ENCODE measurements around the gene SCARB1.

SCARB1 gene

DNA sequence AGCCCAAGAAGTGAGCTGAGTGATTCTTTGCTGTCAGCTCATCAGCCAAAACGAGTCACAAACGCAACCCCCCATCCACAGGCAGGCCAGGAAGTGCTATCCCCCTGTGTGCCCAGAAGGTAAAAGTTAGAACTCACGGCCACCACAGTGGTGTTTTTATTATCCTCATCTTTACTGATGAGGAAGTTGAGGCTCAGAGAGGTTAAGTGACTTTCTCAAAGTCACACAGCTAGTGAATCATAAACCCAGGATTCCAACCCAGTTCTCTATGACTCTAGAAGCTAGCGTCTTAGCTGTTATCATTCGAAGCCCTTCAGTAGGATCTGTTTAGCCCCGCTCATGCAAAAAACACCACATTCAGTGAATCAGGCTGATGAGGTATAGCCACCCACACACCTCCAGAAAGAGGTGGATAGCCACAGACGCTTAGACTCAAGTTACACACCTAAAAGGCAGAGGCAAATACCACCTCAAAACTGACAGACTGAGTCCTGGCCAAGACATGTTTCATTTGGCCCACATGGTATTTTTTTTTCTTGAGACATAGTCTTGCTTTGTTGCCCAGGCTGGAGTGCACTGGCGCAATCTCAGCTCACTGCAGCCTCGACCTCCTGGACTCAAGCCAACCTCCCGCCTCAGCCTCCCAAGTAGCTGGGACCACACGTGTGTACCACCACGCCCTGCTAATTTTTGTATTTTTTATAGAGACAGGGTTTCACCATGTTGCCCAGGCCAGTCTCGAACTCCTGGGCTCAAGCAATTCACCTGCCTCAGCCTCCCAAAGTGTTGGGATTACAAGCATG lies 100.7 kb downstream of the SCARB1 start:
- DNase-seq (ENCODE audit: low read depth in 4 of 4, low spot score in 1 of 4) = no peak

DNA sequence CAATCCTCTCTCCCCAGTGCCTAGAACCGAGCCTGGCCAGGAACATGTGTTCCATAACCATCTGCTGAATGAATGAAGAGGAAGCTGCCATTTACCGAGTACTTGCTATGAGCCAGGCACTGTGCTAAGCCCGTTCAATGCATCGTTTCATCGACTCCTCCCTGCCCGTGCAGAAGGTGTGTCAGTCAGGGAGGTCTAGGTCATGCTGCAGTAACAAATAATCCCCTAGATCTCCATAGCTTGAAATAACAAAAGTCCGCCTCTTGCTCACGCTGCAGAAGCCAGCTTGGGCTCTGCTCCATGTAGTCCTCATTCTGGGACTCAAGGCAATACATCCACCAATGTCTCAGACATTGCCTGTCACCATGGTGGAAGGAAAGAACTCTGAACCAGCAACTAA lies 101.3 kb downstream of the SCARB1 start:
- DNase-seq (ENCODE audit: low read depth in 4 of 4, low spot score in 1 of 4) = no peak

DNA sequence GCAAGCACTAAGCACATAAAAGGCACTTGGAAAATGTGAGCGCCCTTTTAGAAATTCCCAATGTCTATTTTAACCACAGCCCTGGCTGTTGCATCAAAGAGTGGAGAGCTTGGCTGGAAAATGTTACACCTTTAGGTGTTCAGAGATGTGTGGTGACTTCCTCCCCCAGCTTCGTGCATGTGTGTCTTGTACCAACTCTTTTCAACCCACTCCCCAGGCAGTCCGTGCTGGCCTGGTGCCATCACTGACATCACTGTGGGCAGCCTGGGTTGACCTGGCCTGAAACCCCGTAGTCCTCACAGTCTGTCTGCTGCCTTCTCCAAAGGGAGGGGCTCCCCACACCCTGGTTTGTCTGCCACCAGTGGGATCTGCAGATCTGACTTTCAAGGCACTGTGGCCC lies 101.8 kb downstream of the SCARB1 start:
- DNase-seq (ENCODE audit: low read depth in 4 of 4, low spot score in 1 of 4) = no peak

DNA sequence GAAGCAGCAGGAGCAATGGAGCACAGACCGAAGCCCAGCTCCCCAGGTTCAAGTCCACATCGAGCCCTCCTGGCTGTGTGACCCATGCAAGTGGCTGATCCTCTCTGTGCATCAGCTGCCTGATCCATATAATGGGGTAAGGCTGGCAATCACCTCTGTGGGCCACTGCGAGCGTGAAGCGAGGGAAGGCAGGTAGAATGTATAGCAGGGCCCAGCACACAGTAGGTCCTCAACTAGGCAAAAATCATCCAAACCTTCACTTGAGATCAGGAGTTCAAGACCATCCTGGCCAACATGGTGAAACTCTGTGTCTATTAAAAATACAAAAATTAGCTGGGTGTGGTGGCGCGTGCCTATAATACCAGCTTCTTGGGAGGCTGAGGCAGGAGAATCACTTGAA lies 102.6 kb downstream of the SCARB1 start:
- no peak for DNase-seq (ENCODE audit: low read depth in 4 of 4, low spot score in 1 of 4)

DNA sequence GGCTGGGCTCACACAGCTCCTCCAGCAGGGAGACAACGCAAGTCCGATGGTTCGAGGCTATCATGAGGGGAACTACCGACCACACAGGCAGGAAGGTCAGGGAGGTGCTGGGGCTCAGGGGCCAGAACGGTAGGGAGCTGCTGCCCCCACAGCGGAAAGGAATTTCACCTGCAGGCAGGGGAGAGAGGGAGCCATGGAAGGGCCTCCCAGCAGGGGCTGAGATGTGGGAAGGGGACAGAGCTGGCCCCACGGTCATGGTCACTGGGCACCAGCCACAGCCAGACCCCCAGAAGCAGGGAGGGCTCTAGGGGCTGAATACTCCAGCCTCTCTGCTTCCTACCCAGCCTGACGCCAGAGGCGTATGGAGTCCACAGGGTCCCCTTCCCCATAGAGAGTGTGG lies 103.1 kb downstream of the SCARB1 start:
- no peak for DNase-seq (ENCODE audit: low read depth in 4 of 4, low spot score in 1 of 4)

DNA sequence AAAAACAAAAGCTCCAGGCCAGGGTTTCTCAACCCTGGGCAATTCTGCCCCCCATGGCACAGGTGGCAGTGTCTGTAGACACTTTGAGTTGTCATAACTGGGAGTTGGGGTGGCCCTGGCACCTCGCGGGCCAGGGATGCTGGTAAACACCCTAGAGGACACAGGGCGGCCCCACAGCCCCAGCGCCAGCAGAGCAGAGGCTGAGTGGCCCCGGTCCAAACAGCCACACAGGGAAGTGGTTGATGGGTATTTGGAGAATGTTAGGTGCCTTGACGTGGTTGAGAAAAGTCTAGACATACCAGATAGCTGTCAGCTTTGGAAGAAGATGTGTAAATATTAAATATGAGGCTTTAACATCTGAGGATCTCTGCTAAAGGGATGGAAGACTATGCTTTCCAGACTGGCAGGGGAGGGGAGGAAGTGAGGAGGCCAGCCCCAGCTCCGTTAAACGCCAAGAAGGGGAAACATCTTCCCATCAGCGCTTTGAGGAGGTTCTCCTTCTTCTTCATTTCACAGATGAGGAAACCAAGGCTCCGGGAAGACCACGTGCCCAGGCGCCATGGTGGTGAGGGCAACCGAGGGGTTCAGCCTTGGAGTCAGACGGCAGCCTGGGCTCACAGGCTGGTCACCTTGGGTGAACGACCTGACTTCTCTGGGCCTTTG lies 103.7 kb downstream of the SCARB1 start:
- DNase-seq (ENCODE audit: low read depth in 4 of 4, low spot score in 1 of 4) = no peak

DNA sequence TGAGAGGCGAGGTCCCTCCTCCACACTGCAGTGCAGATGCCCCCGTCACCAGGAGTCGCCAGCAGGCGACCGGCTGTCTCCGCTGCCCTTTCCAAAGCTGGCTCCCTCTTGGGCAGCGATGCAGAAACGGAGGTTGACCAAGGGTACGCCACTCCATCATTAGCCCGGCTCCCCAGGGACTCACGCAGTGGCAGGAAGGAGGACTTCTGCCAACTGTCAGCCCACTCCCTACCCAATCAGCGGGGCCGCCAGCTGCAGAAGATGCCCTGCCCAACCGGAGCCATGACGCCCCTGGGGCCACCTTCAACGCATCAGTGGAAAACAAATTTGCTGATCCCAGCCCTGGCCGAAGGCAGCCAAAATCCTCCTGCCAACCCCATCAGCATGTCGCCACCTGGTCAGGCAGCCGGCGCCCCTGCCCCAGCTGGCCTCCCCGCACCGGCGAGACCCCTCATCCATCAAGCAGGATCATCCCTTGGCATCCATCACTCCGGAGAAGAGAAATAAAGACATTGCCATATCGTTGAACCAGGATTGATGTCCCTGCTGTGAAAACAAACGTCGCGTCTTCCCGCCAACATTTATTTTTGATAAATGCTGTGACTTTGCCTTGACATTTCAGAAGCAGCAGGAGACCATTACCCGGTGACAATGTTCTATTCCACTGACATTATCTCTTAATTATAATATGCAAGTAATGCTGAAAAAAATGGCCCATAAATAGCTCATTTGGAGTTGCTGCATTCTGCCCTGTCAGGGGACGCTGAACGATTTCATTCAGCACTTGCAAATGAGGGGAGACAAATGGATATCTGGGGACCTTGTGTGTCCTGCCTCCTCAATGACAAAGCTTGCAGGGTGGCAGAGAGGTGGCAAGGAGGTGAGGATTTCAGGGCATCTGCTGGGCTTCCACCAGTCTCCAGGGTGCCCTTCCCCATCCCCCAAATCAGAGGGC lies 105.1 kb downstream of the SCARB1 start:
- no peak for DNase-seq (ENCODE audit: low read depth in 4 of 4, low spot score in 1 of 4)

DNA sequence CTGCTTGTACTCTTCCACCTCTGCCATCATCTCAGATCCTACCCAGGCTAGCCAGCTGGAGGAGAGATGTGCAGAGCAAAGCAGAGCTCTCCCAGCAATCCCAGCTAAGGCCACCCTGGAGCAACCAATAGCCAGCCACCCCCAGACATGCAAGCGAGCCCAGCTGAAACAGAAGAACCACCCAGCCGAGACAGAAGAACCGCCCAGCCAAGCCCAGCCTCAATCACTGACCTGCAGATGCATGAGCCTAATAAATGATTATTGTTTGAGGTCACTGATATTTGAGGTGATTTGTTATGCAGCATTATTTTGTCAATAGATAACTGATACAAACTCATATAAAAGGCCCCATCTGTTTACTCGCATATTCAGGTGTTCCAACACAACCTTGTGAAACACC lies 106.3 kb downstream of the SCARB1 start:
- DNase-seq (ENCODE audit: low read depth in 4 of 4, low spot score in 1 of 4) = no peak

DNA sequence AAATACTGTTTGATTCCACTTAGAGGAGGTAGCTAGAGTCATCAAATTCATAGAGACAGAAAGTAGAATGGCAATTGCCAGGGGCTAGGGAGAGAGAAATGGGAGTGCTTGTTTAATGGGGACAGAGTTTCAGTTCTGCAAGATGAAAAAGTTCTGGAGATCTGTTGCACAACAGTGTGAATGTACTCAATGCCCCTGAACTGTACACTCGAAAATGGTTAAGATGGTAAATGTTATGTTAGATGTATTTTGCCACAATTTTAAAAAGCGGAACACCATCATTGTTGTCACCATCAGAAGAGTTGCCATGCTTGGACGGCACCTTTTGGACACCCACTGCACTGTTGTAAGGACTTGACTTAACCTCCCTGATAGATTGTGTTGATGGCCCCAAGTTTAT lies 106.9 kb downstream of the SCARB1 start:
- no peak for DNase-seq (ENCODE audit: low read depth in 4 of 4, low spot score in 1 of 4)

DNA sequence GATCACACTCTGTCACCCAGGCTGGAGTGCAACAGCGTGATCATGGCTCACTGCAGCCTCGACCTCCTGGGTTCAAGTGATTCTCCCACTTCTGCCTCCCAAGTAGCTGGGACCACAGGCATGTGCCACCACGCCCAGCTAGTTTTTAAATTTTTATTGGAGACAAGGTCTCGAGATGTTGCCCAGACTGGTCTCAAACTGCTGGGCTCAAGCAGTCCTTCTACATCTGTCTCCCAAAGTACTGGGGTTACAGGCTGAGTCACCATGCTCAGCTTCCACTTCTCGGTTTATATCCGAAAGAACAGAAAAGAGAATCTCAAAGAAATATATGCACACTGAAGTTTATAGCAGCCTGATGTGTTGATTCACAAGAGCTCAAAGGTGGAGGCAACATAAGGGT lies 107.5 kb downstream of the SCARB1 start:
- DNase-seq (ENCODE audit: low read depth in 4 of 4, low spot score in 1 of 4) = no peak

DNA sequence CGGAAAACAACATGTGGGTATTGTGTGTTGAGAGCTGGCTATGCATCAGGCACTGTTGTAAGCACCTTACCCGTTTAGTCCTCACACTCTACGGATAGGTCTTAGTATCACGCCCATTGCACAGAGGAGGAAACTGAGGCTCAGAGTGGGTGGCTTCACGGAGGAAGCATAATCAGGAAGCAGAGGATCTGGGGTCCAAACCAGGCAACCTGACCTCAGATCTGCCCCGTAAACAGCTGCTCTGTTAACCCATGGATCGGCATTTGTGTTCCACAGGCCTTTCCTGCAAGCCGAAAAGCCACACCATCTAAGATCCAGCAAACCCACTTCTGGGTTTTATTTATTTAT lies 107.9 kb downstream of the SCARB1 start:
- no peak for DNase-seq (ENCODE audit: low read depth in 4 of 4, low spot score in 1 of 4)

DNA sequence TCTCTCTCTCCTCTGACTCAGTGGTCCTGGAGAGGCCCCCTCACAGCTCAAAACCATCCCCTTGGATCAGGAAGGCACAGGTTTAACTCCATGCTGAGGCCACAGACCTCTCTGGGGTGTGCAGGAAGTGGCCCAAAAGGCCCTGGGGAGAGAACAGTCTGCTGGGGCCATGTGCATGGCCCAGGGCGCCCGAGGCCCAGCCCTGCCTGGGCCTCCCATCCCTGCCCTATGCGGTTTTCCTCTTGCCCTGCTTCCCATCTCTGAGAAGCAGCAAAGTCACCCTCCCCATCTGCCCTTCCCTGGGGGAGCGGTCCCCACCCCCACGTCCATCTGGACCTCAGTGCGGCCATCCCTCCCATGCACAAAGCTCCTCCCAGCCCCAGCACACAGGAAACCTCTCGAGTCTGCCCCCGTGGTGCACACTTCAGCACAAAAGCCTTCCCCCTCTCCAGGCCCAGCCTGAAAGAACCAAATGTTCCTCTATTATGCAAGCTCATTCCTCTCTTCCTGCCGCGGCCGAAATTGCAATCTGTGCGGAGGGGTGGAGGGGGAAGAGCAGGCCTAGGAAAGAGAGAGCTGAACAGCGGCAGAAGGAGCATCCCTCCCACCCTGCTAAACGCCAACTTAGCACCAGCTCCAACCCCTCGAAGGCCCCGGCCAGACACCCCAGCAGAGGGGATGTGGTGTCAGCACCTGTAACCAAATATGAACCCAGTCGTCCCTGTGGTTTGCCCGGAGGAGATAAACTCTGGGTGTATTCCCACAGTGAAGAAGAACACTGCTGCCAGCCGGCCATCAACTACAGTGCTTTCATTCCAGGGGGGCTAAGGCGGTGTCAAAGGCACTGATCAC lies 108.5 kb downstream of the SCARB1 start:
- DNase-seq (ENCODE audit: low read depth in 4 of 4, low spot score in 1 of 4) = no peak

DNA sequence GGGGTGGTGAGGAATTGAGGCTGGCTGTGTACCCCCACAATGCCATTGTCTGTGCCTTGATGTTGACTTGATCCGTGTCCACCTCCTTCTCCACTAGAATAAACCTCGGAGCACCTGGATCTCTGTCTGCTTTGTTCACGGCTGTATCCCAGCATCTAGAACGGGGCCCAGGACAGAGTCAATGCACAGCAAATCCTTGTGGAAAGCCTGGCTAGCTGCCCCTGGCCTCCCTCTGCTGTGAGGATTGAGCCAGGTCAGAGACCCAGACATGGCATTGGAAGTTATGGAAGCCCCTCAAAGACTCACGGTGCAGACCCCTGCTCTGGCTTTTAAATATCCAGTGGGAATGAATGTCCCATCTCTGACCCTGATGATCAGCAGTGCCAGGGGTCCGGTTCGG lies 109.2 kb downstream of the SCARB1 start:
- DNase-seq (ENCODE audit: low read depth in 4 of 4, low spot score in 1 of 4) = no peak

DNA sequence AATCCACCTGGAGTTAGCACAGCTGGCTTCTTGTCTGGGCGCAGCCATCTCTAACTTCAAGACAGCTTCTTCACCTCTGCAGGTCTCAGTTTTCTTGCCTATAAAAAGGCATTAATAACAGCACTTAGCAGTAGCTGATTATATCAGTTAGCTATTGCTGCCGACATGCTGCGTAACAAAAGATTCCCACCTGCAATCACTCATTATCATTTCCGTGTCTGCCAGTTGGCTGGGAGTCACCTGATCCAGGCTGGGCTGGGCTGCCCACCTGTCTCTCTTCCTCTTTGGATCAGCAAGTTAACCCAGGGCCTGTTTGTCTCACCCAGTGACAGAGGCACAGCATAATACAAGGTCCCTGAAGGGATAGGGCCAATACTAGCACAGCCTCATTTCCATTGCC lies 109.7 kb downstream of the SCARB1 start:
- DNase-seq (ENCODE audit: low read depth in 4 of 4, low spot score in 1 of 4) = no peak

DNA sequence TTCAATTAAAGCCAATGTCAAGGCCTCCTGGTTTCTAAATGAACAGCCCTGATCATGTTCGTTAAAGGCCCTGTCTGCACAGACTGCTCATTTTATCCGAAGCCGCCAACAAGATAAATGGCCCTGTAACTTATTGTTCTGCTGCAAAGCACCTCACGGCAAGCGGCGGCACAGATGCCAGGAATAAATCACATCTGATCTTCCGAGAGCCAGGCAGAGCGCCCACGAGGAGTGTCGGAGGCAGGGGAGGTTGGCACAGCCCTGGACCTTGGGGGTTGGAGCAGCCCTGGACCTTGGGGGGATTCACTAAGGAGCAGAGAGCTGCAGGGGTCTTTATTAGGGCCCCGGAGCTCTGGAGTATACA lies 110.5 kb downstream of the SCARB1 start:
- DNase-seq (ENCODE audit: low read depth in 4 of 4, low spot score in 1 of 4) = no peak

DNA sequence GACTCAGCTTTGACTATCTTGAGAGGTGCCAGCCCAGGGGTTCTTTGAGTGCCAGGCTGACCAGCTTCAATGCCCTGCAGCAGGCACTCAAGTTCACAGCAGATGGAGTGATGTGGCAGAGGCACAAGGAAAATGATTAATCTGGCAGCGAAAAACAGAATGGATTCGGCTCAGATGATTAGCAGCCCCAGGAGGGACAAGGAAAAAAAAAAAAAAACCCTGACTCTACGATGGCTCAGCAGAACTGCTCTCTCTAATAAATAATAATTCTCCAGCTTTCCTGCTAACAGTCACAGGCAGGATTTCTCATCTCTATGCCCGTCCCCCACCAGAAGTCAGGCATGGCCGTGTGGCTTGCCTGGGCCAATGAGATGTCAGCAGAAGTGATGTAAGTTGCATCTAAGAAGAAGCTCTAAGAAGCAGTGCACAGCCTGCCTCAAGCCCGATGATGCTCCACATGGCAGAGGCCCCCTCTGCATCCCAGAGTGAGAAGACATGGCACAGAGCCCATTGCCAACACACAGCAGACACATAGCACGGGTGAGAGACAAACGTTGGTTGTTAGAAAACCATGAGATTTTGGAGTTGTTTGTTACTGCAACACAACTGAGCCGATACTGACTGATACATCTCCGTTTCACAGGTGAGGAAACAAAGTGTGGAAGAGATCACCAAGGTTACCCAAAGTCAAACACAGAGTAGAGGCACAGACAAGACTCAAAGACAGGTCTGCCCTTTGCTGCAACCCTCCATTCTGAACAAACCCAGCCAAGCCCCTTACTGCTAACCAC lies 111.0 kb downstream of the SCARB1 start:
- DNase-seq (ENCODE audit: low read depth in 4 of 4, low spot score in 1 of 4) = no peak

DNA sequence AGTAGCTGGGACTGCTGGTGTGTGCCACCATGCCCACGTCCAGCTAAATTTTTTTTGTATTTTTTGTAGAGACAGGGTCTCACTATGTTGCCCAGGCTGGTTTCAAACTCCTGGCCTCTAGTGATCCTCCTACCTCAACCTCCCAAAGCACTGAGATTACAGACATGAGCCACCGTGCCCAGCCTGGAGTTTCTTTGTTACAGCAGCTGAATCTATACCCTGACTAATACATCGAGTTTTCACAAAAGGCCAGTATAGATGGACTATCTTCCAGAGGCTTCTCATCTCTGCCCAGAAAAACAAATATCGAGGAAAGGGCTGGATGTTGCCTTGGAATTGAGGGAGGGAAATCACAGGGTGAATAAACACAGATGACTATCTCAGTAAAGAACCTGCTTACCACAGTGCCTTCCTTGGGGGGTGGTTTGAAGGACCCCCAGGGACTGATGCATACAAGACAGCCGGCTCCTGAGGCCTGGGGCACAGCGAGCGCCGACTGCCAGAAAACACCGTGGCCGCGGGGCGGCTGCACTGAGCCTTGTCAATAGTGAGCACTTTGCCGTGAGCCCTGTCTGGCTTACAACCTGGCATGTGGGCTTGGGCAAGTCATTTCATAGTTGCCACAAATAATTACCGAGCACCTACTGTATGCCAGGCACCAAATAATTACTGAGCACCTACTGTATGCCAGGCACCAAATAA lies 111.9 kb downstream of the SCARB1 start:
- no peak for DNase-seq (ENCODE audit: low read depth in 4 of 4, low spot score in 1 of 4)

DNA sequence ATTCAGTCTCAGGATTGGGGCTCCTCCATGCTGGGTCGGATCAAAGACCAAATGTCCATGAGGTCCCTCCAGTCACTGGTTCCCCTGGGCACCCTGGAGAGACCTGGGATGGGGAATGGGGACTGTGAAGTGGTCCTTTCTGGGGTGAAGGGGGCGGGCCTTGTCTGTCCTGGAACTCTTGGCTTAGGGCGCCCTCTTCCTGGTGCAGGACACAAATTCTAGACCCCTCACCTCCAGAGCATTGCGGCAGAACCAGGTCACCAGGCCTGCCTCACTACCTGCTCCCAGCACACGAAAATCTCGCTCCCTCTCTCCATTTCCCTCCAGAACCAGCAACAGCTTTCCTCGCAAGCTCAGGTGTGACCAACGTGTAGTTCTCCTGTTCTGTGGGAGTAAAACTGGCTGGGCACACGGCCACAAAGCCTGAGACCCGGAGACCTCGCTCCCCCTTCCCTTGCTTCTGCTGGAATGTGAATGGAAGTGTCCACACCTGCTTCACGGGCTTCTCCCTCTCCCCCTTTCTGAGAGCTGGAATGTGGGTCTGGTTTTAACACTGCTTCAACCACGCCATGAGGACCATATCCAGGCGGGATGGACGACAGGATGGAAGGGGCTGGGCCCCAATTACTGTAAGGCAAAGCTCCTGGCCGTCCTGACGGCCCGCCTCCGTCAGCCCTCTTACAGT lies 112.7 kb downstream of the SCARB1 start:
- no peak for DNase-seq (ENCODE audit: low read depth in 4 of 4, low spot score in 1 of 4)

DNA sequence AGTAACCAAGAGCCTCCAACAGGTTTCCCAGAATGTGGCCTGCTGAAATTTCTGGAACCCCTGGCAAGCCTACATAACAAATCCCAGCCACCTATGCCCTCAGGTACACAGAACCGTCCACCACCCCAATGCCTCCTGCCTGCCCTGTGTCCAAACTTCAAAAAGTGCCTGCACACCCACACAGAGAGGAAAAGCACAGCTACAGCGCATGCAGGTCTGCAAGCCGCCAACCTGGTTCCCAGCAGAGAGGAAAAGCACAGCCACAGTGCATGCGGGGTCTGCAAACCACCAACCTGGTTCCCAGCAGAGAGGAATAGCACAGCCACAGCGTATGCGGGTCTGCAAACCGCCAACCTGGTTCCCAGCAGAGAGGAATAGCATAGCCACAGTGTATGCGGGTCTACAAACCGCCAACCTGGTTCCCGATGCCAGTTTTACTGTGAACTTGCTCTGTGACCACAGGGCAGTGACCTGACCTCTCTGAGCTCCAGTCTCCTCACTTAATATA lies 113.5 kb downstream of the SCARB1 start:
- no peak for DNase-seq (ENCODE audit: low read depth in 4 of 4, low spot score in 1 of 4)

All from stimulated activated CD4-positive, alpha-beta T cell treated with anti-CD3 and anti-CD28 coated beads, Interleukin-1b, Interleukin-23, amount 100 ng/mL, for 24 hours (primary cell).